PC-3 (cell line): ENCODE data around the gene NDEL1. TPM values are rescaled to one million over a fixed set of nuclear protein-coding genes. Genes with fewer than 3 reads are reported as not detected.

Experiments
- ATAC-seq: fragments of 200-7000 bp; cut with Tn5 transposase; 2 replicates; pipeline ENCODE4 v1.9.1; 2020; ENCODE audit warnings: mild to moderate bottlenecking, moderate library complexity
- BruUV-seq: library from RNA; stranded (reverse); fragments of 400-500 nt; replicated peaks from 2 replicates; lab custom pipeline; 2021; lab: Mats Ljungman, UMichigan
- CTCF ChIA-PET: fragments of 300-600 bp; sonication (Branson Sonifier 250); formaldehyde crosslinking; loops from one replicate; lab custom pipeline; 2022; ENCODE audit warnings: antibody characterized with exemption; lab: Charles Lee
- POLR2A ChIA-PET: fragments of 300-600 bp; sonication (Branson Sonifier 250); formaldehyde crosslinking; loops from one replicate; lab custom pipeline; 2022; ENCODE audit warnings: antibody characterized with exemption; ENCODE audit not compliant: unreplicated experiment; lab: Charles Lee
- DNase-seq: peaks from one replicate; pipeline ENCODE4 v3.0.0-alpha.2; 2015
- H2AFZ ChIP-seq: fragments of 300-600 bp; sonication (generic); 2 replicates; pipeline ENCODE4 v1.6.0; 2016; ENCODE audit warnings: antibody characterized with exemption, low read length
- H3F3A ChIP-seq: fragments of 300-600 bp; sonication (generic); one replicate; pipeline ENCODE4 v1.6.0; 2017; ENCODE audit warnings: antibody characterized with exemption, low read length, control low read depth, mild to moderate bottlenecking; ENCODE audit not compliant: unreplicated experiment
- H3K27ac ChIP-seq: fragments of 300-600 bp; sonication (generic); 2 replicates; pipeline ENCODE4 v1.5.1; 2016; ENCODE audit warnings: mild to moderate bottlenecking, low read length
- H3K27me3 ChIP-seq: fragments of 300-600 bp; sonication (generic); 2 replicates; pipeline ENCODE4 v1.6.1; 2016; ENCODE audit warnings: low read length, mixed read lengths
- H3K36me3 ChIP-seq: fragments of 300-600 bp; sonication (generic); 2 replicates; pipeline ENCODE4 v1.6.1; 2016; ENCODE audit warnings: low read depth, mixed run types, low read length, mixed read lengths
- H3K4me1 ChIP-seq: fragments of 300-600 bp; sonication (generic); 2 replicates; pipeline ENCODE4 v1.5.1; 2016; ENCODE audit warnings: low read length; ENCODE audit not compliant: insufficient read depth
- H3K4me2 ChIP-seq: fragments of 300-600 bp; sonication (generic); 2 replicates; pipeline ENCODE4 v1.6.0; 2016; ENCODE audit warnings: low read length
- H3K4me3 ChIP-seq: fragments of 300-600 bp; sonication (generic); 2 replicates; pipeline ENCODE4 v1.5.1; 2016; ENCODE audit warnings: mild to moderate bottlenecking, low read length, mixed read lengths
- H3K79me2 ChIP-seq: fragments of 300-600 bp; sonication (generic); 2 replicates; pipeline ENCODE4 v1.6.1; 2017; ENCODE audit warnings: low read length, mixed read lengths
- H3K9ac ChIP-seq: fragments of 300-600 bp; sonication (generic); 2 replicates; pipeline ENCODE4 v1.6.0; 2016; ENCODE audit warnings: mild to moderate bottlenecking, low read length
- H3K9me2 ChIP-seq: fragments of 300-600 bp; sonication (generic); replicated peaks from 2 replicates; pipeline ENCODE4 v1.6.1; 2016; ENCODE audit warnings: mixed run types, low read length, mixed read lengths
- H3K9me3 ChIP-seq: fragments of 300-600 bp; sonication (generic); 2 replicates; pipeline ENCODE4 v1.6.1; 2016; ENCODE audit warnings: low read length, mixed read lengths
- H4K20me1 ChIP-seq: fragments of 300-600 bp; sonication (generic); 2 replicates; pipeline ENCODE4 v1.6.1; 2016; ENCODE audit warnings: low read length, mixed read lengths
- CTCF ChIP-seq: fragments of 300-600 bp; sonication (generic); conservative IDR thresholded peaks from 2 replicates; pipeline ENCODE4 v1.5.1; 2017; ENCODE audit warnings: antibody characterized with exemption, low read depth, mild to moderate bottlenecking, low read length
- EZH2 ChIP-seq: fragments of 300-600 bp; sonication (generic); IDR thresholded peaks from one replicate; pipeline ENCODE4 v1.6.1; 2017; ENCODE audit warnings: antibody characterized with exemption, mild to moderate bottlenecking, low read length; ENCODE audit not compliant: unreplicated experiment
- EZH2phosphoT487 ChIP-seq: fragments of 300-600 bp; sonication (generic); IDR thresholded peaks from 2 replicates; pipeline ENCODE4 v1.6.1; 2018; ENCODE audit warnings: mild to moderate bottlenecking, antibody characterized with exemption, low read length, borderline replicate concordance
- intact Hi-C: fragments of 100-400 bp; cut with micrococcal nuclease; formaldehyde crosslinking; loops from 2 replicates; pipeline ENCODE4 v1.9.0; 2023
- total RNA-seq: library from RNA; depleted of rRNA; stranded (reverse); fragments of >200 nt; gene quantifications from 2 replicates; pipeline ENCODE4 v1.2.3, GENCODE V29; 2014

NDEL1 gene
- total RNA-seq, 1 experiment from 2014 or later = 32.7 TPM

DNA sequence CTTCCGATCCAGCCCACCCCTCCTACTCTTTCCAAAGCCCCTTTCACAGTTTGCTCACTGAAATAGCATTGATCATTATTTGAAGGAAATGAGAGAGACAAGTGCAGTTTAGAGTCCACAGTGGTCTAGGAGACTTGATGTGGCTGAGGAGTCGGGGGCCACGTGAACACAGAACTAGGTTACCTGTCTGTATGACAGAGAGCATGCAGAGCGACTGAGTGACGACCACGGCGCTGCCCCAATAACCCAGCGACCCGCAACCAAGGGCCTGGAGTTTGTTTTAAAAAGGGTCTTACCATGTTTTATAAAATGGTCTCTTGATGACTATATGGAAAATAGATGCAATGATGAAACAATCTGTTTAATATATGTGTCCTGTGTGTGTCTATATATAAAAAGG is 39.5 kb downstream of the NDEL1 start:
- CTCF ChIA-PET = no interaction called here
- Histone ChIP-seq H3K4me1 (peaks cover 7% of the 10 kb centered on the region; the same call in 1 of the 2 replicates), H3F3A (no peaks in the 10 kb centered on the region), H4K20me1 (no peaks in the 10 kb centered on the region), H3K9me3 (no peaks in the 10 kb centered on the region), H3K9me2 (no peaks in the 10 kb centered on the region), H3K9ac (no peak overlapping the region), H3K27ac (no peak overlapping the region), H2AFZ (no peak overlapping the region), H3K27me3 (no peaks in the 10 kb centered on the region), H3K36me3 (peaks cover 6% of the 10 kb centered on the region; the same call in 1 of the 2 replicates), H3K4me3 (no peak overlapping the region), H3K4me2 (no peak overlapping the region), H3K79me2 (no peaks in the 10 kb centered on the region)
- TF ChIP-seq EZH2phosphoT487 (no peak), CTCF (no peak), EZH2 (no peak)
- DNase-seq (no peak), ATAC-seq (no peak)
- POLR2A ChIA-PET = no interaction called here
- no TSS peak for BruUV-seq
- intact Hi-C loops = no loop called here

DNA sequence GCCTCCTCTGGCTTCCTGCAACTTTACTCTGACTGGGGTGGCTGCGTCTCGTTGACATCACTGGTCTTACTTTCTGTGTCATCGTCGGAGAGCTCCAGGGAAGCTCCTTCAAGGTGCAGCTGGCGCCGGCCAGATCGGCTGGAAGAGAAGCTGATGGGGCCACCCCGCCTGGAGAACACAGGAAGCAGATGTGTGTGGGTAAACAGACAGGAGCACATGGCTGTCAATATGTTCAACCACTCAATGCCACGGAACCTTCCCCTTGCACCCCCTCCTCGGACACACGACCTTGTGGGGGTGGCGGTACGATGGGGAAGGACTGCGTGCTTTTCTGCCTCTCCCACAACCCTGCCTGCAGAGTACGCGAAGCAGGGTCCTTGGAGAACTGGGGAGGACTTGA is 40.1 kb downstream of the NDEL1 start:
- no peak overlapping the region for H2AFZ ChIP-seq
- ChIA-PET CTCF (no interaction called here), POLR2A (no interaction called here)
- no peaks in the 10 kb centered on the region for H3F3A ChIP-seq
- no peak overlapping the region for H3K9ac ChIP-seq
- no peak overlapping the region for H3K4me3 ChIP-seq
- ATAC-seq (no peak), DNase-seq (no peak)
- no TSS peak for BruUV-seq
- no peak overlapping the region for H3K27ac ChIP-seq
- no peak for TF ChIP-seq EZH2
- no peak for TF ChIP-seq CTCF
- TF ChIP-seq EZH2phosphoT487 = no peak
- H3K9me3 ChIP-seq = no peaks in the 10 kb centered on the region
- H3K36me3 ChIP-seq = peaks cover 6% of the 10 kb centered on the region; the same call in 1 of the 2 replicates
- H3K4me2 ChIP-seq = no peak overlapping the region
- intact Hi-C loops = no loop called here
- no peaks in the 10 kb centered on the region for H3K9me2 ChIP-seq
- no peaks in the 10 kb centered on the region for H4K20me1 ChIP-seq
- H3K4me1 ChIP-seq = peaks cover 7% of the 10 kb centered on the region; the same call in 1 of the 2 replicates
- no peaks in the 10 kb centered on the region for H3K27me3 ChIP-seq
- H3K79me2 ChIP-seq = no peaks in the 10 kb centered on the region

DNA sequence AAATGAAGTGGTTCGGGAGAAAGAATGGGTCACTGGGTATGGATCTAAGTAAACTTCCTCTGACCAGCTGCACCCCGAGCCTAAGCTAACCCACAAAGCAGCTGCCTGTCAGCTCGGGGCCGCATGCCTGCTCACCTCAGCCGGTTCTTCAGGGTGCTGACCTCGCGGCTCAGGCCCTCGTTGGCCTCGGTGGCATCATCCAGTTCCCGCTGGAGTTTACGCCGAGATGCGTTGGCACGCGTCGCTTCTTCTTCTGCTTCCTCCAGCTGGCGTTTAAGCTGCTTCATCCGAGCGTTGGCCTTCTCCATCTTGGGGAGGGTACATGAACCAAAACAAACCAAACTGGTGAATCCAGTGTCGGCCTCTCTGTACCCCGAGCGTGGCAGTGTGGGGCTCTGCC is 41.1 kb downstream of the NDEL1 start:
- Histone ChIP-seq H3K9me2 (no peaks in the 10 kb centered on the region), H3F3A (no peaks in the 10 kb centered on the region), H3K4me2 (no peak overlapping the region), H4K20me1 (no peaks in the 10 kb centered on the region), H3K36me3 (peaks cover 5% of the 10 kb centered on the region; the same call in 1 of the 2 replicates), H3K79me2 (no peaks in the 10 kb centered on the region), H3K27me3 (no peaks in the 10 kb centered on the region), H3K9me3 (no peaks in the 10 kb centered on the region), H3K4me1 (peaks cover 7% of the 10 kb centered on the region; the same call in 1 of the 2 replicates), H3K9ac (no peak overlapping the region), H3K4me3 (no peak overlapping the region), H3K27ac (no peak overlapping the region), H2AFZ (no peak overlapping the region)
- ChIA-PET CTCF (no interaction called here), POLR2A (no interaction called here)
- DNase-seq = no peak
- TF ChIP-seq EZH2phosphoT487 (no peak), EZH2 (no peak), CTCF (no peak)
- intact Hi-C loops = no loop called here
- ATAC-seq = no peak
- no TSS peak for BruUV-seq
